CD14-positive monocyte (primary cell): ENCODE data around the gene MICAL1. TPM values are rescaled to one million over a fixed set of nuclear protein-coding genes. Genes with fewer than 3 reads are reported as not detected.

Experiments used
- DNase-seq, 3 donors: peaks; one replicate each; pipeline ENCODE4 v3.0.0-alpha.2; 2011 to 2022
- H2AFZ ChIP-seq: 2 replicates; pipeline ENCODE4 v1.6.0; 2012; ENCODE audit warnings: mild to moderate bottlenecking, low read depth, low read length, inconsistent platforms; ENCODE audit not compliant: insufficient read depth, poor library complexity, severe bottlenecking
- H3K27ac ChIP-seq, 2 donors: 1 replicate in 1 of 2; 2 replicates in 1 of 2; pipeline ENCODE4 v1.5.1; 2012 to 2013; ENCODE audit warnings: low read length in 2 of 2, control low read depth in 1 of 2, inconsistent platforms in 1 of 2, low read depth in 1 of 2, mild to moderate bottlenecking in 1 of 2
- H3K27me3 ChIP-seq, 2 donors: one replicate each; pipeline versions ENCODE4 v1.6.0 to v1.6.1; 2011 to 2013; ENCODE audit warnings: low read length in 2 of 2; ENCODE audit not compliant: control insufficient read depth in 2 of 2, insufficient read depth in 2 of 2
- H3K36me3 ChIP-seq, 2 donors: replicated peaks in 1 of 2; 1 replicate in 1 of 2; 2 replicates in 1 of 2; pipeline versions ENCODE4 v1.5.1 to v1.6.1; 2012 to 2013; ENCODE audit warnings: low read length in 2 of 2, control low read depth in 1 of 2, inconsistent platforms in 1 of 2, mild to moderate bottlenecking in 1 of 2; ENCODE audit not compliant: insufficient read depth in 2 of 2, control insufficient read depth in 1 of 2
- H3K4me1 ChIP-seq, 2 donors: 1 replicate in 1 of 2; 2 replicates in 1 of 2; pipeline versions ENCODE4 v1.5.1 to v1.6.1; 2012 to 2013; ENCODE audit warnings: low read length in 2 of 2, control low read depth in 1 of 2, inconsistent platforms in 1 of 2, mild to moderate bottlenecking in 1 of 2, moderate library complexity in 1 of 2; ENCODE audit not compliant: insufficient read depth in 2 of 2, control insufficient read depth in 1 of 2
- H3K4me2 ChIP-seq: replicated peaks from 2 replicates; pipeline ENCODE3; 2012; ENCODE audit warnings: low read length, moderate library complexity, mild to moderate bottlenecking; ENCODE audit not compliant: poor library complexity, severe bottlenecking; ENCODE audit errors: extremely low read depth
- H3K4me3 ChIP-seq, 3 experiments: fragments of 200-600 bp in 1 of 3; sonication (generic) in 1 of 3; replicated peaks in 1 of 3; 1 replicate in 2 of 3; 2 replicates in 1 of 3; pipeline ENCODE4 v1.5.1; 2011 to 2013; ENCODE audit warnings: low read length in 3 of 3, mild to moderate bottlenecking in 3 of 3, control low read depth in 2 of 3, low read depth in 2 of 3, inconsistent platforms in 1 of 3, moderate library complexity in 1 of 3
- H3K79me2 ChIP-seq: 2 replicates; pipeline ENCODE4 v1.6.0; 2012; ENCODE audit warnings: mild to moderate bottlenecking, control low read depth, inconsistent platforms, low read length, moderate library complexity; ENCODE audit not compliant: insufficient read depth
- H3K9ac ChIP-seq: 2 replicates; pipeline ENCODE4 v1.6.0; 2017; ENCODE audit warnings: low read length, mild to moderate bottlenecking; ENCODE audit not compliant: insufficient read depth, poor library complexity, severe bottlenecking
- H3K9me3 ChIP-seq, 2 donors: replicated peaks in 1 of 2; 1 replicate in 1 of 2; 2 replicates in 1 of 2; pipeline versions ENCODE4 v1.5.1 to v1.6.1; 2012 to 2013; ENCODE audit warnings: low read length in 2 of 2, control low read depth in 1 of 2; ENCODE audit not compliant: control insufficient read depth in 1 of 2, insufficient read depth in 1 of 2
- H4K20me1 ChIP-seq: 2 replicates; pipeline ENCODE4 v1.6.0; 2012; ENCODE audit warnings: mild to moderate bottlenecking, low read length, control low read depth, moderate library complexity; ENCODE audit not compliant: insufficient read depth
- H3K27ac Mint-ChIP-seq, 7 donors: one replicate each; pipeline ENCODE4 v1.8.0; 2020; ENCODE audit warnings: mild to moderate bottlenecking in 7 of 7, mixed read lengths in 7 of 7, moderate library complexity in 6 of 7, inconsistent platforms in 2 of 7
- H3K27me3 Mint-ChIP-seq, 3 donors: one replicate each; pipeline ENCODE4 v1.8.0; 2021 to 2022; ENCODE audit warnings: low read depth in 3 of 3, mild to moderate bottlenecking in 3 of 3, mixed read lengths in 3 of 3, moderate library complexity in 3 of 3, inconsistent platforms in 1 of 3
- H3K36me3 Mint-ChIP-seq, 2 donors: one replicate each; pipeline ENCODE4 v1.8.0; 2020; ENCODE audit warnings: mixed read lengths in 2 of 2, inconsistent platforms in 1 of 2, mild to moderate bottlenecking in 1 of 2
- H3K4me1 Mint-ChIP-seq: one replicate; pipeline ENCODE4 v1.8.0; 2020; ENCODE audit warnings: mild to moderate bottlenecking, mixed read lengths
- H3K4me3 Mint-ChIP-seq, 2 donors: one replicate each; pipeline ENCODE4 v1.8.0; 2020; ENCODE audit warnings: mild to moderate bottlenecking in 2 of 2, mixed read lengths in 2 of 2, moderate library complexity in 1 of 2
- H3K9me3 Mint-ChIP-seq, 7 donors: one replicate each; pipeline ENCODE4 v1.8.0; 2020 to 2022; ENCODE audit warnings: mixed read lengths in 7 of 7, mild to moderate bottlenecking in 6 of 7, moderate library complexity in 6 of 7, inconsistent platforms in 2 of 7
- CTCF ChIP-seq: fragments of 200-600 bp; IDR thresholded peaks from one replicate; pipeline ENCODE4 v1.8.0; 2022; ENCODE audit warnings: antibody characterized with exemption, mild to moderate bottlenecking
- WGBS: methylation state at CpG from one replicate; pipeline ENCODE4 v1.1.5; 2013; ENCODE audit warnings: missing lambda C conversion rate; ENCODE audit not compliant: insufficient coverage; 5-methylcytosine and 5-hydroxymethylcytosine counted together
- intact Hi-C, 2 donors: fragments of 100-400 bp; cut with micrococcal nuclease; formaldehyde crosslinking; loops; one replicate each; pipeline versions ENCODE4 v1.15.0 to v1.15.1; 2023
- polyA plus RNA-seq, 3 donors: library from polyadenylated mRNA; depleted of rRNA in 1 of 3; unstranded in 2 of 3; stranded (reverse) in 1 of 3; fragments of 300-500 nt in 2 of 3; fragments of >200 nt in 1 of 3; fragmentation: Illumina TruSeq in 2 of 3; gene quantifications; 1 replicate in 2 of 3; 2 replicates in 1 of 3; pipeline ENCODE4 v1.2.3, GENCODE V29; 2012 to 2021

The MICAL1 gene
- polyA plus RNA-seq, 3 donors: 7.5 to 227 (median 13.2) TPM

DNA sequence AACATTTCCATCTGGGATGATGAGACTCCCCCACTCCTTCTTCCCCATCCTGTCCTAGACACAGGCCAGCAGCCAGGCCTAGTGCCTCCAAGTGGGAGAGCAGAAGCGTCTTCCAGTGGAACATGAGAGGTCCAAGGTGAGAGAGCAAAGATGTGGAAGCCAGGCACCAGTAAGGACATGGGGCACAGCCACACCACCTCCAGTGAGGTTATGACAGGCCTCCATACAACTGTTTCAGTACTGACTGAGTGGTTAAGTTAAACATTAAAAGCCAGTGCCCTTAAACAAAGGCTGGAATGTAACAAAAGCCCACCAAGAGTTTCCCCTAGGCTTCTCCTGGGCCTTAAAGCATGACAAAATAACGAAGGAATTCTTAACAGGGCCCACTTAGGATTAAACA is 22.2 kb upstream of the MICAL1 start:
- Histone ChIP-seq H3K4me1 (peaks cover 31 to 40% of the 10 kb centered on the region in 2 donors), H3K4me3 (no peak overlapping the region), H3K36me3 (peaks cover 39 to 76% of the 10 kb centered on the region in 2 donors), H3K79me2 (peaks cover 65% of the 10 kb centered on the region), H2AFZ (no peak overlapping the region), H3K27ac (peak overlapping the region in 1 of 2 donors; percentile 43), H4K20me1 (peaks cover 31% of the 10 kb centered on the region), H3K27me3 (no peaks in the 10 kb centered on the region), H3K4me2 (no peak overlapping the region), H3K9ac (peak overlapping the region; percentile 4), H3K9me3 (no peaks in the 10 kb centered on the region)
- Mint-ChIP-seq H3K4me1 (peaks cover 52% of the 10 kb centered on the region), H3K9me3 (no peaks in the 10 kb centered on the region), H3K36me3 (peaks cover 71 to 77% of the 10 kb centered on the region in 2 donors), H3K27ac (peak overlapping the region in 4 of 7 donors; percentile 44 to 77 (median 66)), H3K27me3 (no peaks in the 10 kb centered on the region), H3K4me3 (no peak overlapping the region)
- TF ChIP-seq CTCF: no peak
- intact Hi-C loops: no loop called here
- DNase-seq: no peak
- WGBS: 100% methylated on average over 2 of the region's 2 CpGs

DNA sequence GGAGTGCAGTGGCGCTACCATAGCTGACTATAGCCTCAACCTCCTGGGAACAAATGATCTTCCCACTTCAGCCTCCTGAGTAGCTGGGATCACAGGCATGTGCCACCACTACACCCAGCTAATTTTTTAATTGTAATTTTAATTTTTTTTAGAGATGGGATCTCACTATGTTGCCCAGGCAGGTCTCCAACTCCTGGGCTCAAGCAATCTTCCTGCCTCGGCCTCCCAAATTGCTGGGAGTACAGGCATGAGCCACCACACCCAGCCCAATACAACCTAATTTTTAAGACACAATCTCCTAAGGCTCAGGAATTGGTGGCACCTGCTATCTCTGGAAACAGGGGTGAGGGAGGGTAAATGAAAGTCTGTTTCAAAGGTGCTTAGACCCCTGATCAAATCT is 21.6 kb upstream of the MICAL1 start:
- H2AFZ ChIP-seq: no peak overlapping the region
- no peak overlapping the region for H3K4me2 ChIP-seq
- Mint-ChIP-seq H3K36me3 (peaks cover 76 to 82% of the 10 kb centered on the region in 2 donors), H3K4me1 (peaks cover 54% of the 10 kb centered on the region), H3K9me3 (no peaks in the 10 kb centered on the region), H3K27ac (peak overlapping the region in 1 of 7 donors; percentile 61), H3K27me3 (no peaks in the 10 kb centered on the region), H3K4me3 (no peak overlapping the region)
- peaks cover 33% of the 10 kb centered on the region for H4K20me1 ChIP-seq
- no peak overlapping the region for H3K9ac ChIP-seq
- intact Hi-C loops: no loop called here
- DNase-seq: no peak
- TF ChIP-seq CTCF: no peak
- no peaks in the 10 kb centered on the region for H3K9me3 ChIP-seq
- H3K27ac ChIP-seq: peak overlapping the region in 1 of 2 donors; percentile 43
- H3K36me3 ChIP-seq: peaks cover 44 to 82% of the 10 kb centered on the region in 2 donors
- peaks cover 59% of the 10 kb centered on the region for H3K79me2 ChIP-seq
- H3K4me3 ChIP-seq: no peak overlapping the region
- no peaks in the 10 kb centered on the region for H3K27me3 ChIP-seq
- peaks cover 28 to 35% of the 10 kb centered on the region in 2 donors for H3K4me1 ChIP-seq
- WGBS: 100% methylated on average over 1 of the region's 2 CpGs
